Rectal smooth muscle tissue (tissue), 1 donor: ENCODE results near the gene SH3BGRL3.
A peak's percentile ranks its signal among the peaks of the same experiment; 100 is the strongest.
"Not testable (repeated sequence)": the region's sequence is repeated elsewhere in the genome, so short reads cannot be mapped to it uniquely, and the experiment has no call there.

Experiments used
- H3K27ac ChIP-seq: one replicate; pipeline ENCODE4 v1.7.0; 2013; ENCODE audit warnings: low read depth, low read length, inconsistent platforms
- H3K27me3 ChIP-seq: one replicate; pipeline ENCODE4 v1.7.0; 2013; ENCODE audit warnings: low read length; ENCODE audit not compliant: control insufficient read depth, insufficient read depth
- H3K36me3 ChIP-seq: one replicate; pipeline ENCODE4 v1.7.0; 2013; ENCODE audit warnings: low read length; ENCODE audit not compliant: control insufficient read depth, insufficient read depth
- H3K4me1 ChIP-seq: one replicate; pipeline ENCODE4 v1.7.0; 2013; ENCODE audit warnings: low read length; ENCODE audit not compliant: control insufficient read depth, insufficient read depth
- H3K4me3 ChIP-seq: one replicate; pipeline ENCODE4 v1.7.0; 2013; ENCODE audit warnings: low read length
- H3K9ac ChIP-seq: one replicate; pipeline ENCODE4 v1.7.0; 2013; ENCODE audit warnings: low read length

SH3BGRL3 gene

DNA sequence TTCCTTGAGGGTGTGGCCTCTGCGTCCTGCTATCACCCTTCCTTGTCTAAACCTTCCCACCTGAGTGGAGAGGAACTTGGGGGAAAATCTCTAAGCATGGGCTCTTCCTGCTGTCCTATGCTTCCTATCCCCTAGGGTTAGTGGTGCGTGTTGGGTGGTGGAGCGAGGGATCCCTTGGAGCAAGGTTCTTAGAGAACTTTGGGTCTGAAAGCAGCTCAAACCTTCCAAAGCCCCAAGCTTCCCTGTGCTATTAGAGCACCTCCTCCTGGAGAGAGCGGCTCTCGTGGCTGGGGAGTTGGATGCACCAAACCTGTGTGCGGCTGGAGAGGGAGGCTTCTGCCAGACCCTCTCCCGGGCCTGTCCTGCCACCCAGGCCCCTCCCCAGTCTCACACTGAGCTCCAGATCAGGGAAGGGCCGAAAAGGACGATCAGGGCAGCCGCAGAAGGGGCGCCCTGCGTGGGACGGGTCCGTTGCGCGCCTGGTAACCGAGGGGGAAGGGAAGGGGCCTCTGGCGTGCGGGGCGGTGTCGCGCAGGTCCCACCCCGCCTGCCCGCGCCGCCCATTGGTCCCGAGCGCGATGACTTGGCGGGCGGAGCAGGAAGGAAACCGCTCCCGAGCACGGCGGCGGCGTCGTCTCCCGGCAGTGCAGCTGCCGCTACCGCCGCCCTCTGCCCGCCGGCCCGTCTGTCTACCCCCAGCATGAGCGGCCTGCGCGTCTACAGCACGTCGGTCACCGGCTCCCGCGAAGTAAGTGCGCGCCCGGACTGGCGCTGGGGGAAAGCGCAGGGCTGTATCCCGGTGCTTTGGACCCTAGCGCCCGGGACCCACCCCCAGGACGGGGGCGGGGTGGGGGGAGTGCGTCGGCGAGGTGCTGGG is at the start of gene SH3BGRL3:
Gene SH3BGRL3 (plus strand): TSS at position 631 of the 877 bp plus-strand sequence. CDS start 70 bp downstream, at position 701.
- H3K36me3 ChIP-seq, result peaks cover 3% of the 10 kb centered on the region
- peaks cover 7% of the 10 kb centered on the region for H3K4me1 ChIP-seq
- peak within 1 kb of the TSS; percentile 75 for H3K4me3 ChIP-seq
- no peaks in the 10 kb centered on the region for H3K27me3 ChIP-seq
- peak within 1 kb of the TSS; percentile 71 for H3K27ac ChIP-seq
- peak within 1 kb of the TSS; percentile 75 for H3K9ac ChIP-seq

DNA sequence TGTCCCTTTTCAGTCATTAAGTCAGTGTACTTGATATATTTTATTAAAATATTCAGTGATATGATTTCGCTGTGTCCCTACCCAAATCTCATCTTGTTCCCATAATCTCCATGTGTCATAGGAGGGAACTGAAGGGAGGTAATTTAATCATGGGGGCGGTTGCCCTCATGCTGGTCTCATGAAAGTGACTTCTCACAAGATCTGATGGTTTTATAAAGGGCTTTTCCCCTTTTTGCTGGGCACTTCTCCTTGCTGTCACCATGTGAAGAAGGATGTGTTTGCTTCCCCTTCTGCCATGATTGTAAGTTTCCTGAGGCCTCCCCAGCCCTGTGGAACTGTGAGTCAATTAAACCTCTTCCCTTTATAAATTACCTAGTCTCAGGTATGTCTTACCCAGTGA is 49.2 kb upstream of the SH3BGRL3 start:
- H3K27ac ChIP-seq, H3K4me1 ChIP-seq, H3K4me3 ChIP-seq, H3K27me3 ChIP-seq, H3K9ac ChIP-seq, H3K36me3 ChIP-seq: not testable (repeated sequence)

DNA sequence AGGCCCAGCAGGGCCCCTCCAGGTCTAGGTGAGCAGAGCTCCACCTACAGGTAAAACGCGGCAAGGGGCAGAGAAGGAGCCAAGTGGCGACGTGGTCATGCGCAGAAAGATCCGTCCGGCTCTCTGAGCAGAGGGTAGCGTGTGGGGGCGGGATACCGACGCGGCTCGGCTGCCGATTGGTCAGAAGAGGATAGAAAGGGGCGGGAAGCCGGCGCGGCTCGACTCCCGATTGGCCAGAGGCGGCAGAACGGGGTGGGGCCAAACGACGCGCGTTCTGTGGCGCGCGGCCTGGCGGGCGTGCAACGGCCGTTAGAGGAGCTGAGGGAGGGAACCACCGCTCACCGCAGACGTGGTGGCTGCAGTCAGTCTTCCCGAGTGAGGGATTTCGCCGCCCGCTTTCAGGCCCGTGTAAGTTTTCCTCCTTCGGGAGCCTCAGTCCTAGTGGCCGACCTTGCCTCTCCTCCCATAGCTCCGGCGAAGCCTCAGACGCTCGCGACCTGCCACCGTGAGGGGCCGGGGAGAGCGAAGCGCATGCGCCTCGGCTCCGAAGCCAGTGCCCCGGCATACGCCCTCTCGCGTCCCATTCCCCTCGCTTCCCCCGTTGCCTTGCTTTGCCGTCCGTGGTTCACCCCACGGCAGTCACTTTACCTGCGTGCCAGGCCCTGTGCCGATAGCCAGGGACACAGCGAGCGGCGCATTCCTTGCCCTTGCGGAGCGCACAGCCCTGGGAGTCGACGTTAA is 45.8 kb upstream of the SH3BGRL3 start, which contains the start of gene CEP85:
Gene CEP85 (plus strand): TSS at position 298 of the 741 bp plus-strand sequence. CDS start 5,584 bp downstream, outside the sequence.
- Histone ChIP-seq H3K27me3 (no peaks in the 10 kb centered on the region), H3K9ac (peak within 1 kb of the TSS; percentile 97), H3K4me1 (peaks cover 3% of the 10 kb centered on the region), H3K4me3 (peak within 1 kb of the TSS; percentile 99), H3K36me3 (no peaks in the 10 kb centered on the region), H3K27ac (peak within 1 kb of the TSS; percentile 94)

DNA sequence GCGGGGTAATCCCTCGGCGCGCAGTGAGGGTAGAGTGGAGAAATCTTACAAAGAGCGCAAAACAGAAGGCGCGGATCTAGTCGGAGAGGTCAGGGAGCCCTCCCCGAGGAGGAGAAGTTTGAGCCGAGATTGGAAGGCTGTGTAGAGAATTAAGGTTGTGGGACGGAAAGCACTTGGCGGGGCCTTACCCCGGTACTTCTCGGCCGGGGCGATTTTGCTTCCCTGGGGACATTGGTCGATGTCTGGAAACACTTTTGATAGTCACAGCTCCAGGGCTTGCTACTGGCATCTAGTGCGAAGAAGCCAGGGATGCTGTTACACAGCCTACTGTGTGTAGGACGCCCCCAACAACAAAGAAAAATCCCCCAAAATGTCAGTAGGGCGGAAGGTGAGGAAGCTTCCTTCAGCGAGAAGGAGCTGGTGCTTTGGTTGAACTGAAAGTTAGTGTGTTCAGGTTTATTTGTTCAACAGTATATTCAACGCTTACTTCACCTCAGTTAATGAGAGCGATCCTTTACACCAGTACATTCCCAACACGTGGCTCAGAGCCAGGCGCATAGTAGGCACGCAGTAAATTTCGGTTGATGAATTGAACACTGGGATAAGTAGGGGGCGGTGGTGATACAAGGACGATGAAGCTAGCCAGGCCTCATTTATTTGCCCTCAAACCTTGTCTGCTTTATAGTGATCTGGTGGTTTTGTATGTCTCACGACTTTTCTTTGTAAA is 45.1 kb upstream of the SH3BGRL3 start:
- peak overlapping the region; percentile 99 for H3K4me3 ChIP-seq
- peak overlapping the region; percentile 94 for H3K27ac ChIP-seq
- H3K9ac ChIP-seq, result peak overlapping the region; percentile 97
- H3K36me3 ChIP-seq, result no peaks in the 10 kb centered on the region
- no peaks in the 10 kb centered on the region for H3K27me3 ChIP-seq
- H3K4me1 ChIP-seq, result peaks cover 3% of the 10 kb centered on the region

DNA sequence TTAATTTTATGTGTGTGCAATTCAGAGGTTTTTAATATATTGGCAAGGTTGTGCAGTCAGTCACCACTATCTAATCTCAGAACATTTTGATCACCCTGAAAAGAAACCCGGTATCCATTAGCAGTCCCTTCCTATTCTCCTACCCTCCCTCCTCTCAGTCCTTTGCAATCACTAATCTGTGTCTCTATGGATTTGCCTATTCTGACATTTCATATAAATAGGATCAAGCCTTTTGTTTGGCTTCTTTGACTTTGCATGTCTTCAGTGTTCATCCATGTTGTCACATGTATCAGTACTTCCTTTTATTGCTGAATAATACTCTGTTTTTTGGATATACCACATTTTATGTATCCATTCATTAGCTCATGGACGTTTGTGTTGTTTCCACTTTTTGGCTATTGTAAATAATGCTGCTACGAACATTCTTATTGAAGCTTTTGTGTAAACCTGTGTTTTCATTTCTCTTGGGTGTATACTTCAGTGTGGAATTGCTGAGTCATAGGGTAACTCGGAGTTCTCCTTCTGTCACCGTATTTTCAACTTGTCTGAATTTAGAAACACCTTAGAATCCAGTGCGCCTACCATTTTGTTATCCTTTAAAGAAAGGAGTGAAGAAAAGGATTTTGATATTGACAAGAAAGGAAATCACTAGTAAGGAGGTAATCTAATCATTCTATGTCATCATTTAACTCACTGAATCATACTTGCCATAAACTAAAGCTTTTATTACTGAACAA is 42.5 kb upstream of the SH3BGRL3 start:
- Histone ChIP-seq H3K4me1 (peaks cover 3% of the 10 kb centered on the region), H3K27me3 (no peaks in the 10 kb centered on the region), H3K36me3 (no peaks in the 10 kb centered on the region), H3K9ac (no peak overlapping the region), H3K4me3 (no peak overlapping the region), H3K27ac (no peak overlapping the region)

DNA sequence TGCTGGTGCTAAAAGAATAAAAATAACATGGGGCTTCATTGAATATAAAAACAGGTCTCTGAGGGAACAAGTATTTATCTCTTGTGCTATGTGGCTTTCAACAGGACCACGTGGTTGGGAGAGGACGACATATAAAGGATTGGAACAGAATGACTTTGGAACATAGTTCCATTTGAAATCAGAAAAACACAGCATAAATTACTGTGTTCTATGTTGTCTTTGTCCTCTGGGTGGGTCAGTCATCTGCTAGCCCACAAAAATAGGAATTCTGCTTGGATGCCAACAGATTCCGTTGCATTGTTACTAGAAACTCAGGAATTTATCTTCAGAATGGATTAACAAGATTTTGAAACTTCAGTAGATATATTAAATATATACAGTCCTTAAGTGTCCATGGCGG is 40.0 kb upstream of the SH3BGRL3 start:
- peaks cover under 1% of the 10 kb centered on the region for H3K4me1 ChIP-seq
- H3K27me3 ChIP-seq, result no peaks in the 10 kb centered on the region
- peaks cover 3% of the 10 kb centered on the region for H3K36me3 ChIP-seq
- H3K4me3 ChIP-seq, result no peak overlapping the region
- no peak overlapping the region for H3K27ac ChIP-seq
- H3K9ac ChIP-seq, result no peak overlapping the region

DNA sequence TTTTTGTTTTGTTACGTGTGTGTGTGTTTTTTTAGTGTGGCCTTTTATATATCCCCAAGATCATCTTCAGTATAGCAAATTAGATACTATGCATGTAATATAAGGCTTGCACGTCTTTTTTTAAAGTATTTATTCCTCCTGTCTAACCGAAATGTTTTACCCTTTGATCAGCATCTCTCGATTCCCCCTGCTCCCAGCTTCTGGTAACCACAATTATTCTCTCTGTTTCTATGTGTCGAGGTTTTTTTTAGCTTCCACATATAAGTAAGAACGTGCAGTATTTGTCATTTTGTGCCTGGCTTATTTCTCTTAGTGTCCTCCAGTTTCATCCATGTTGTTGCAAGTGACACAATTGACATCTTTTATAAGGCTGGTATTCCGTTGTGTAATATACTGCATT is 27.2 kb upstream of the SH3BGRL3 start:
- Histone ChIP-seq H3K27ac (no peak overlapping the region), H3K4me1 (no peaks in the 10 kb centered on the region), H3K4me3 (no peak overlapping the region), H3K9ac (no peak overlapping the region), H3K36me3 (peaks cover 3% of the 10 kb centered on the region), H3K27me3 (no peaks in the 10 kb centered on the region)

DNA sequence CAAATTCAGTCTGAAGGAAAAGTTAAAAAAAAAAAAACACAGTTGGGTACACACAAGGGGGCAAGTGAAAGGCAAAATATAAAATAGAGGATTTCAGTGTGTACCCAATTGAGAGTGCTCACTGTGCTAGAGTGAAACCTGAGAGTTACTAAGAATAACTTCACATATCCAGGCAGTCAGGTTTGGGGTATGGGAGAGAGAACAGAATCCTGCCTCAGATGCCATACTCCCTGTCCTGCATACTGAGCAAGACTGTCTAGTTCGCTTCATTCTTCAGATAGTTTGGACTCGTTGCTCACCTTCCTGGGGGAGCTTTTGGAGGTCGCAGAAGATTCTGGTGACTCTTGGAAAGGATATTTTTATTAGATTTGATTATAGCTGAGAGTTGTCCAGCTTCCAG is 25.5 kb upstream of the SH3BGRL3 start:
- no peak overlapping the region for H3K4me3 ChIP-seq
- no peaks in the 10 kb centered on the region for H3K4me1 ChIP-seq
- H3K36me3 ChIP-seq, result peaks cover 6% of the 10 kb centered on the region
- no peak overlapping the region for H3K9ac ChIP-seq
- no peak overlapping the region for H3K27ac ChIP-seq
- H3K27me3 ChIP-seq, result no peaks in the 10 kb centered on the region

DNA sequence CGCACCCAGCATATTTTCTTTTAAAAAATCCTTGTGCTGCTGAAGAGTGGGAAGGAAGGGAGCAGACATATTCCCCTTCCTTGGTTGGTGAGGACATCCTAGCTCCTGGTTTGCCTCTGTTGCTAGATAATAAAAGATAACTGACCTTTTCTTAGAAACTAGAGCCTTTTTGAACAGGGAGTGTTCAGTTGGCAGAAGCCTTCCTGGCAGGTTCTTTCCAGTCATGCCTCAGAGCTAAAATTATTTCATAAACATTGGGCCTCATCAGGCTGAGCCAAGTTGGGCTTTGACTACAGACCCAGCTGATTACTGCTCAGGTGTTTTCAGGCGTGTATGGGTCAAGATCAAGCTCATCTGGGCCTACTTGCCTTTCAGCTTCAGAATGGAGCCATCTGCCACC is 22.7 kb upstream of the SH3BGRL3 start:
- no peak overlapping the region for H3K4me3 ChIP-seq
- H3K27me3 ChIP-seq, result no peaks in the 10 kb centered on the region
- no peaks in the 10 kb centered on the region for H3K4me1 ChIP-seq
- no peak overlapping the region for H3K9ac ChIP-seq
- no peak overlapping the region for H3K27ac ChIP-seq
- peaks cover 11% of the 10 kb centered on the region for H3K36me3 ChIP-seq

DNA sequence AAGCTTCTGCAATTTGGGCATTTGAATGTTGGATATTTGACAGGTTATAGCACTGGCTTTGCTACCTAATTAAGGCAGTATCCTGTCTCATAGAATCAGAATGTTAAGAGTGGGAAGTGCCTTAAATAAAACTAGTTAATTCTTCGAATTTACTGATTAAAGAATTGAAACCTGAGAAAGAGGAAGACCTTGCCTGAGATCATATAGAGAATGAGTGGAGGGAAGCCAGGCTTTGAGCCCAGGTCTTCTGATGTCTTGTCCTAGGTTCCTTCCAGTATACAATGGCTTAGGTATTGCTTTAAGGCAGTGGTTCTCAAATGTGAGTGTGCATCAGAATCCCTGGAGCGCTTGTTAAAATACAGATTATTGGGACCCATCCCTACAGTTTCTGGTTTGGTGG is 20.9 kb upstream of the SH3BGRL3 start:
- no peak overlapping the region for H3K4me3 ChIP-seq
- no peaks in the 10 kb centered on the region for H3K4me1 ChIP-seq
- peaks cover 15% of the 10 kb centered on the region for H3K36me3 ChIP-seq
- H3K27me3 ChIP-seq, result no peaks in the 10 kb centered on the region
- no peak overlapping the region for H3K9ac ChIP-seq
- H3K27ac ChIP-seq, result no peak overlapping the region

DNA sequence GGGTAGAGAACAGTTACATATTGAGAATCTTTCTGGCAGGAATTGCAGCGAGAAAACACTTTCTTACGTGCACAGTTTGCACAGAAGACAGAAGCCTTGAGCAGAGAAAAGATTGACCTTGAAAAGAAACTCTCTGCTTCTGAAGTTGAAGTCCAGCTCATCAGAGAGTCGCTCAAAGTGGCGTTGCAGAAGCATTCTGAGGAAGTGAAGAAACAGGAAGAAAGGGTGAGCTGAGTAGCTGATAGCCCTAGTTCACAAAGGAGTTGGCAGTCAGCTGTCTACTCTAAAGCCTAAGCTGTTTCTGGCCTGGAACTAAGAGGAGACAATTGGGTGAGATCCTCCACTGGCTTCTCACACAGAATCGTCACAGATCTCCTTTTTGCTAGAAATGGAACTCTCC is 20.3 kb upstream of the SH3BGRL3 start:
- Histone ChIP-seq H3K27ac (no peak overlapping the region), H3K27me3 (no peaks in the 10 kb centered on the region), H3K9ac (no peak overlapping the region), H3K4me1 (no peaks in the 10 kb centered on the region), H3K4me3 (no peak overlapping the region), H3K36me3 (peaks cover 15% of the 10 kb centered on the region)
